Duodenal mucosa (tissue), 2 donors: ENCODE measurements around the gene FBLN2.

Experiments
- H3K27ac ChIP-seq: one replicate; pipeline ENCODE4 v1.7.0; 2013; ENCODE audit warnings: low read depth, low read length
- H3K27me3 ChIP-seq, 2 donors: one replicate each; pipeline ENCODE4 v1.7.0; 2013; ENCODE audit warnings: low read length in 2 of 2, control low read depth in 1 of 2; ENCODE audit not compliant: insufficient read depth in 2 of 2, control insufficient read depth in 1 of 2
- H3K36me3 ChIP-seq, 2 donors: one replicate each; pipeline ENCODE4 v1.7.0; 2013; ENCODE audit warnings: low read length in 2 of 2, control low read depth in 1 of 2; ENCODE audit not compliant: insufficient read depth in 2 of 2, control insufficient read depth in 1 of 2
- H3K4me1 ChIP-seq, 2 donors: one replicate each; pipeline ENCODE4 v1.7.0; 2013; ENCODE audit warnings: low read length in 2 of 2, control low read depth in 1 of 2; ENCODE audit not compliant: insufficient read depth in 2 of 2, control insufficient read depth in 1 of 2
- H3K4me3 ChIP-seq, 2 donors: one replicate each; pipeline ENCODE4 v1.7.0; 2013; ENCODE audit warnings: low read length in 2 of 2, low read depth in 1 of 2
- H3K9ac ChIP-seq, 2 donors: one replicate each; pipeline ENCODE4 v1.7.0; 2013; ENCODE audit warnings: low read length in 2 of 2, low read depth in 1 of 2
- H3K9me3 ChIP-seq, 2 donors: one replicate each; pipeline ENCODE4 v1.7.0; 2013; ENCODE audit warnings: low read length in 2 of 2, control low read depth in 1 of 2; ENCODE audit not compliant: control insufficient read depth in 1 of 2

Gene FBLN2

DNA sequence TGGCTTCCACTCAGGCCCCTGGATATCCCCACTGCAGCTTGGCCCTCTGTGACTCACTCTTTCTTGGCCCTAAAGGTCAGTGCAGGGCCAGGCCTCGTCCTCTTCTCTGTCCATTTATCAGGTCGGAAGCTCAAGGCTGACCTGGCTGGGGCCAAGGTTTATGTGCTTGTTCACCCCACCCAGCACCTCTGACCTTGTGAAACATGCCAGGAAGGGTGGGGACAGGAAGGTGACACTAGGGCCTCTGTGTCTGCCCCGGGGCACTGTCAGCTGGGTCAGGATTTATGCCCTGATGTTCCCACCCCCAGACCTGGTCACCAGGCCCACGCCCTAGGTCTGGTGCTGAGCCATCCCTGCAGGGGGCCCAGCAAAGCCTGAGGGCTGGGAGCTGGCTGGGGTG is 103.8 kb downstream of the FBLN2 start:
- Histone ChIP-seq H3K27ac (no peak overlapping the region), H3K4me3 (no peak overlapping the region), H3K9me3 (no peaks in the 10 kb centered on the region), H3K9ac (no peak overlapping the region), H3K27me3 (peaks cover 23 to 46% of the 10 kb centered on the region in 2 donors), H3K36me3 (no peaks in the 10 kb centered on the region), H3K4me1 (peaks cover 0 to 10% of the 10 kb centered on the region in 2 donors)

DNA sequence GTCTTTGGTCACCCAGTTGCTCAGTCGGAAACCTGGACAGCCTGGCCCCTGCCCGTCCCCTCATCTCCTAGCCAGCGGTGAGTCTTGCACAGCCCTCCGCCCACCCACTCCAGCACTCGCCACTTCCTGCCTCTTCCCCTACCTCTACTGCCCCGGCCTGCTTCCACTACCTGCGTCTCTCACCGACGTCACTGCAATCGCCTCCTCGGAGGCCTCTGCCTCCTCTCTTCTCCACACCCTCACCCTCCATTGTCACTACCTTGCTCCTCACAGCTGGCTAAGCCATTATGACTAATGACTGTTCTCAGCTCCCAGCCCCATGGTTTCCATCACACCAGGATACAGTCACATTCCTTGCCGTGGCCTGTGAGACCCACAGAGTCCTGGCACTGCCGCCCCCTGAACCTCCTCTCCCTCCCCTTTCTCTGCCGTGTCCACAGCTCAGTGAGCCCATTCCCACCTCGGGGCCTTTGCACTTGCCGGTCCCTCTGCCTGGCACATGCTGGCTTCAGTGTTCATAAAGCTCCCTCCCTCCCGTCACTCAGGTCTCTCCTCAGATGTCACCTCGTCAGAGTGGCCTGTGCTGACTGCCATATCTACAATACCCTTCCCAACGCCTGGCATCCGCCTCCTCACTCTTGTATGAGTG is 104.8 kb downstream of the FBLN2 start:
- Histone ChIP-seq H3K4me3 (no peak overlapping the region), H3K27ac (no peak overlapping the region), H3K9me3 (no peaks in the 10 kb centered on the region), H3K27me3 (peaks cover 18 to 40% of the 10 kb centered on the region in 2 donors), H3K9ac (no peak overlapping the region), H3K4me1 (peaks cover 0 to 6% of the 10 kb centered on the region in 2 donors), H3K36me3 (no peaks in the 10 kb centered on the region)

DNA sequence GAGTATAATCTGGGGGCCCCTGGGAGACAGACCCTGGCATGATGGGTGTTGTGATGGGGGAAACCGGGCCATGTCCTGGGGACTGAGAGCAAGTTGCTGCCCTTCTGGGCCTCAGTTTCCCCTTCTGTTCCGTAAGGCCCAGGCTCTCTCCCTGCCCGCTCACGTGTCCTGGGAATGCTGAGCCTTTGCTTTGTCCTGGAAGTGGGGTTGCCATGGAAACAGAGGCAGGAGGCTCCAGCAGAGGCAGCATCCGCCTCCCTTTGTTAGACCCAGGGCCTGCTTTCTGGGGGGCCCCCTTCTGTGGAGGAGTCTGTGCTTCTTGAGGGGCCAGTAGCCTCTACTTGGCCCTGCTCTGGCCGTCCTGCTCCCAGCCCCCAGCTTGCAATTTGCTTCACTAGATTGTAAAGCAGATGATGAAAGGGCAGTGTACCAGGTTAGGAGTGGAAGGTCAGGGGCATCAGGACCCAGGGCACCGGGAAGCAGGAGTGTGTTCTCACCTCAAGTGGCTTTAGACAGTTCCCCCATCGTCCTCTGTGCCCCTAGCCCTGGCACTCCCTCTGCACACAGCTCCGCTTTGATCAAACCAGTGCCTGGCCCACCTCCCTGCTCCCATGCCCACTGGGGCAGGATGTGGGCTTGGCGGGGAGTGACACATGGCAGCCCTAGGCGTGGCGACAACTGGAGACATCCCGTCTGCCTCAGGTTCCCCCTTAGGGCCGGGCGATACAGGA is 105.6 kb downstream of the FBLN2 start:
- Histone ChIP-seq H3K4me3 (no peak overlapping the region), H3K36me3 (no peaks in the 10 kb centered on the region), H3K9me3 (no peaks in the 10 kb centered on the region), H3K27me3 (peaks cover 18 to 38% of the 10 kb centered on the region in 2 donors), H3K9ac (no peak overlapping the region), H3K4me1 (peaks cover 0 to 6% of the 10 kb centered on the region in 2 donors), H3K27ac (no peak overlapping the region)

DNA sequence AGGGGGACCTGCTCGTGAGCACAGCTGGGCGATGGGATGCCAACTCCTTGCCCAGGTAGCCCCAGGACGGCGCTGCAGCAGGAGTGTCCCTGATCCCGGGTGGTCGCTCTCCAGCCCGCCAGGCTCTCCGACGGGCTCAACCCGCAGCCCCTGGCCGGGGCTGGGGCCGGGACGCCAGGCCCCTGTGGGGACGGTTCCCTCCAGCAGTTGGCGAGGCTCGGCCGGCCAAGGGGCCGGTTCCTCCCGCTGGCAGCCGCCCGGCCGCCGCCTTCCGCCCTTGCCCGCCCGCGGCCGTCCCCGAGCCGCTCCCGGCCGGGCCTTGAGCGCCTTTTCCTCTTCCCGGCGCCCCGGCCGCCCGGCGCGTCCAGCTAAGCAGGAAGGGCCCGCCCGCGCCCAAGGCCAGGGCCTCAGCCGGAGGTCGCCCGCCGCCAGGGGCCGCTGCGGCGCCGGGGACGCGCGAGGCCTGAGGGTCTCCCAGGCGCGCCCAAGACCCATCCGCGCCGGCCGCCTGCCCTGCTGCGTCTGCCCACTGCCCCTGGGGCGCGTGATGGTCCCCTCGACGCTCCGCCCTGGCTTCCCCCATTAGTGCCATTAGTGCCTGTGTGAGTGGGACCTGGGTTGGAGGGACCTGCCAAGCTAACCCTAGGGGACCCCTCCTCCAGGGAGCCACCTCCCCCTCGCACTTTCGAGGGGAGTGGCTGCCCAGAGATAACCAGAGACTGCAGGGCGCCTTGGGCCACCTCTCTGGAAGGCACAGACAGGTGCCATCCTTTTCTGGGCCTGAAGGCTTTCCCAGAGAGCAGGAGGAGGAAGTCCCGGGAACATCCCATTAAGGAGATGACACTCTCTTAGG is 106.4 kb downstream of the FBLN2 start:
- H3K27ac ChIP-seq: no peak overlapping the region
- H3K27me3 ChIP-seq: peaks cover 18 to 38% of the 10 kb centered on the region in 2 donors
- H3K36me3 ChIP-seq: no peaks in the 10 kb centered on the region
- no peaks in the 10 kb centered on the region for H3K9me3 ChIP-seq
- H3K4me3 ChIP-seq: no peak overlapping the region
- no peak overlapping the region for H3K9ac ChIP-seq
- H3K4me1 ChIP-seq: peaks cover 0 to 3% of the 10 kb centered on the region in 2 donors

DNA sequence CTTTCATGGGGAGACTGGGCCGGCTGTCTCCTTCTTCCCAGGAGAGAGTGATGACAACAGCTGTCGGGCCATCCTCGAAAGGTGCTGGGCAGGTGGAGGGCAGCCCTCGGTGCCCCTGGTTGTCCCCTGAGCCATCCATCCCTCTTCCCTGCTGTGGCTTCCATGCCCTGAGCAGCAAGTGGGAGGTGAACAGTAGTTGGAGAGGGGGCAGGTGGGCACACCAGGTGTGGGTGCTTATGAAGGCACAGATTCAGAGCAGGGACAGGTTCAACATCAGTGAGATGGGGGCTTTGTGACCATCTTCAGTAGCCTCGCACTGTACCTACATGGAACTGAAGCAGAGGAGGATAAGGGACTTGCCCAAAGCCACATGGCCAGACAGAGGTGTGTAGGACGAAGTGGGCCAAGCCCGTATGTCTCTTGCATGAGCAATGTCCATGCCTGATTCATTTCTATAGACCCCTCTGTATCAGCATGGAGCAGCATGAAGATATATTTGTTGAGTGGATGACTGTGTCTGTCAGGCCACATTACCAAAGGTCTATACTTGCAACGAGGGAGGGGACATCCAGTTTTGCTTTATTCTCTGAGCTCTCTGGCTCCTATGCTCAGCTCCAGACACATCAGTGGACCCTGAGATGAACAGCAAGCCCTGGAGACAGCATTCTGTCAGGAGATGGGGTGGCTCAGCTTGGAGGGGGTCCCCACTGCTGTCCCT is 107.8 kb downstream of the FBLN2 start:
- H3K4me1 ChIP-seq: no peaks in the 10 kb centered on the region
- peaks cover 18 to 33% of the 10 kb centered on the region in 2 donors for H3K27me3 ChIP-seq
- H3K9me3 ChIP-seq: no peaks in the 10 kb centered on the region
- no peaks in the 10 kb centered on the region for H3K36me3 ChIP-seq
- no peak overlapping the region for H3K9ac ChIP-seq
- no peak overlapping the region for H3K4me3 ChIP-seq
- H3K27ac ChIP-seq: no peak overlapping the region

DNA sequence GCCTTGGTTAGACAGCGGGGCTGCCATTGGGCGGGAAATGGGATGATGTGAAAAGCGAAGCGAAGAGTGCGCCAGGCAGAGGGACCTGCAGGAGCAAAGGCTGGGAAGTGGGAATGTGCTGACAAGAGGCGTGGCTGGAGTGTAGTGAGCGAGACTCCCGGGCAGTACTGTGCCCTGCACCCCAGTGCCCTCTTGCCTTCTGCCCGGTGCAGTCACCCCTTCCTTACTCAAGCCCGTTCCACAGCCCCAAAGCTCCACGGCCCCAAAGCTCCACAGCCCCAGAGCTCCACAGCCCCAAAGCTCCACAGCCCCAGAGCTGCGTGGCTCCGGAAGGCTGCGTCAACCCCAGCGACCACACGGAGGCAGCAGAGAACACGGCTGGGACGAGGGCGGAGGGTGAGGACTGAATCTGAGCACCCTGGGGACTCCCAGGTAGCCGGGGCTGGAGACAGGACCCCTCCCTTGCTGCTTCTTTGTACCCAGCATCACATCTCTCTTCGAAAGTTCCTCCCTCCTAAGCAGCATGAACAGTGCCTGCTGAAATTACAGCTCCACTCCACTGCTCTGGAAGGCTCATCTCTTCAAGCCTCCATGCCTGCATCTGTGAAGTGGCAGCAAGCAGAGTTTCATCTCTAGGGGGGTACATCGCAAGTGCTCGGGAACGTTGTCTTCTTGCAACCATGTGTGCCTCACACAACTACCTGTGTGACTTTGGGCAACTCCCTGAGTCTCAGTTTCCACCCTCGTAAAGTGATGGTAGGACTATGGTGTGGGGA is 108.9 kb downstream of the FBLN2 start:
- Histone ChIP-seq H3K36me3 (no peaks in the 10 kb centered on the region), H3K4me1 (no peaks in the 10 kb centered on the region), H3K27me3 (peaks cover 18 to 33% of the 10 kb centered on the region in 2 donors), H3K27ac (no peak overlapping the region), H3K4me3 (no peak overlapping the region), H3K9ac (no peak overlapping the region), H3K9me3 (no peaks in the 10 kb centered on the region)

DNA sequence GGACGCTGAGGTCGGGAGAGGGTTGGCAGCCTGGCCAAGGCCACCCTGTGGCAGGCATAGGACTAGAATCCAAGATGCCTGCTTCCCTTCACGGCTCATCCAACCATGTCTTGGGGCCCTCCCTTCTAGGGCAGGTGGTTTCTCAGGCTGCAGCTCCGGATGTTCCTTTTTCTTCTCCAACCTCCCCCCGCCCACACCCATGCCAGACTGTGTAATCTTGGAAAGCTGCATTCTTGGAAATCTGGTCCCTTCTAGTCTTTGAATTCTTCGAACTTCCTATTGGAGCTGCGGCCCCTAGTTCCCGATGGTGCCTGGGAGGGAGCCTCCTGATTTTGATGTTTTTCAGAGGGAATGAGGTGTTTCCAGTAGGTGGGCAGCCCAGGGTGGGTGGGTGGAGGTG is 109.8 kb downstream of the FBLN2 start:
- no peaks in the 10 kb centered on the region for H3K9me3 ChIP-seq
- H3K27me3 ChIP-seq: peaks cover 18 to 33% of the 10 kb centered on the region in 2 donors
- no peak overlapping the region for H3K4me3 ChIP-seq
- H3K4me1 ChIP-seq: no peaks in the 10 kb centered on the region
- no peak overlapping the region for H3K27ac ChIP-seq
- H3K36me3 ChIP-seq: no peaks in the 10 kb centered on the region
- no peak overlapping the region for H3K9ac ChIP-seq

DNA sequence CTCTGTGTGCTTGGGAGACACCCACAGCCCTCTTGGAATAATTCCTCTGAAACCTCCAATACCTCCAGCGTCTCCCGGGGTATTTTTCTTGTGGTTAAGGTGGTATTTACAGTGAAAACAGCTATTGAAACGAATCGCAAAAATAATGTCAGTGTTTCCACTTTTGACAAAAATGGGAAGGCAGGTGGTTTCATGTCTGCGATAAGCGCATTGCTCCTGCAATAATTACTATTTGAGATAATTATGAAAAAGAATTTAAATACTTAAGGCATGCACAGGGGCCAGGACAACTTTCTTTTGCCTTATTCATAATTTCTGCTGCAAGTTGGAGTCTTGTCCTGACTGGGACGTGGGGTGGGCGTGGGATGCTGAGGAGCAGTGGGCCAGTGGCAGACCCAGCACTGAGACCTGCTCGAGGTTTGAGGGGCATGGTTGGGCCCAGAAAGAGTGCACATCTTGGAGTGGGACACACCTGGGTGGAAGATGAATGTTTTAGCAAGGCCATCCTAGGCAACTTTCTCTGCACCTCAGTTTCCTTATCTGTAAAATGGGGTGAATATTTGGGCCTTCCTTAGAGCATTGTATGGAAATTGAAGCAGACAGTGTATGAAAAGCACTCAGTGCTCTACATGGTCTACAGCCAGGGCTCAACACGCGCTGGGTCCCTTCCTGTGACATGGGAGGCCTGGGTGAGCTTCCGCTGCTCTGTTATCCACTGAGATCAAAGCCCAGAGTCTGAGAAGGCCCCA is 110.5 kb downstream of the FBLN2 start:
- Histone ChIP-seq H3K4me3 (no peak overlapping the region), H3K27me3 (peaks cover 15 to 26% of the 10 kb centered on the region in 2 donors), H3K36me3 (no peaks in the 10 kb centered on the region), H3K27ac (no peak overlapping the region), H3K9ac (no peak overlapping the region), H3K9me3 (no peaks in the 10 kb centered on the region), H3K4me1 (no peaks in the 10 kb centered on the region)
